OCI-LY3 (cell line): Measurements from ENCODE around the gene PERP.

Source experiments
- H2AFZ ChIP-seq: fragments of 200-600, 300-600 bp; shearing (Covaris generic); 2 replicates; pipeline ENCODE4 v1.6.0; 2014; ENCODE audit warnings: antibody characterized with exemption, low read depth, low read length
- H3K27ac ChIP-seq: fragments of 200-600, 300-600 bp; sonication (generic); 2 replicates; pipeline ENCODE4 v1.5.1; 2014; ENCODE audit warnings: mild to moderate bottlenecking, low read length, moderate library complexity, mixed read lengths
- H3K27me3 ChIP-seq: fragments of 200-600, 300-600 bp; sonication (generic); 2 replicates; pipeline ENCODE4 v1.6.1; 2014; ENCODE audit warnings: low read depth, low read length, mixed read lengths
- H3K36me3 ChIP-seq: fragments of 200-600, 300-600 bp; sonication (generic); replicated peaks from 2 replicates; pipeline ENCODE3; 2014; ENCODE audit warnings: low read depth, low read length, mixed read lengths
- H3K4me1 ChIP-seq: fragments of 300-600, 200-600 bp; sonication (generic); 2 replicates; pipeline ENCODE4 v1.6.1; 2014; ENCODE audit warnings: low read length, mixed read lengths
- H3K4me2 ChIP-seq: fragments of 200-600, 300-600 bp; sonication (generic); 2 replicates; pipeline ENCODE4 v1.6.1; 2014; ENCODE audit warnings: low read length, mixed read lengths
- H3K4me3 ChIP-seq: fragments of 300-600, 200-600 bp; sonication (generic); 2 replicates; pipeline ENCODE4 v1.5.1; 2014; ENCODE audit warnings: antibody characterized with exemption, mild to moderate bottlenecking, low read length, moderate library complexity
- H3K79me2 ChIP-seq: fragments of 300-600, 200-600 bp; shearing (Covaris generic); 2 replicates; pipeline ENCODE4 v1.6.1; 2014; ENCODE audit warnings: mild to moderate bottlenecking, low read length, mixed read lengths
- H3K9ac ChIP-seq: fragments of 300-600, 200-600 bp; shearing (Covaris generic); 2 replicates; pipeline ENCODE4 v1.6.0; 2014; ENCODE audit warnings: mild to moderate bottlenecking, low read length, moderate library complexity
- H3K9me3 ChIP-seq: fragments of 200-600, 300-600 bp; shearing (Covaris generic); 2 replicates; pipeline ENCODE4 v1.6.1; 2014; ENCODE audit warnings: low read length, mixed read lengths; ENCODE audit not compliant: insufficient read depth
- H4K20me1 ChIP-seq: fragments of 200-600, 300-600 bp; sonication (generic); 2 replicates; pipeline ENCODE4 v1.6.1; 2016; ENCODE audit warnings: low read length, mixed read lengths; ENCODE audit not compliant: insufficient read depth
- CTCF ChIP-seq: fragments of 200-600, 300-600 bp; sonication (generic); IDR thresholded peaks from 2 replicates; pipeline ENCODE4 v1.5.1; 2014; ENCODE audit warnings: antibody characterized with exemption, low read length, low read depth
- EZH2phosphoT487 ChIP-seq: fragments of 200-600 bp; shearing (Covaris generic); IDR thresholded peaks from 2 replicates; pipeline ENCODE4 v1.6.1; 2018; ENCODE audit warnings: antibody characterized with exemption, mixed run types, low read depth

PERP gene

GRCh38 chr6:138101946-138102731 is 5.1 kb downstream of the PERP start:
- no peak overlapping the region for H3K4me2 ChIP-seq
- H4K20me1 ChIP-seq = no peaks in the 10 kb centered on the region
- H3K79me2 ChIP-seq = no peaks in the 10 kb centered on the region
- no peak overlapping the region for H3K4me3 ChIP-seq
- H3K27me3 ChIP-seq = 0 out of 2 replicates have a peak, but pooled peaks cover 4% of the 10 kb centered on the region
- H3K27ac ChIP-seq = no peak overlapping the region
- no peak overlapping the region for H3K9ac ChIP-seq
- no peaks in the 10 kb centered on the region for H3K36me3 ChIP-seq
- no peaks in the 10 kb centered on the region for H3K4me1 ChIP-seq
- H3K9me3 ChIP-seq = no peaks in the 10 kb centered on the region
- H2AFZ ChIP-seq = no peak overlapping the region
- TF ChIP-seq EZH2phosphoT487 (no peak), CTCF (no peak)

GRCh38 chr6:138099832-138100231 is 7.4 kb downstream of the PERP start:
- no peak overlapping the region for H3K9ac ChIP-seq
- no peaks in the 10 kb centered on the region for H4K20me1 ChIP-seq
- no peaks in the 10 kb centered on the region for H3K4me1 ChIP-seq
- no peaks in the 10 kb centered on the region for H3K9me3 ChIP-seq
- 0 out of 2 replicates have a peak, but pooled peaks cover 4% of the 10 kb centered on the region for H3K27me3 ChIP-seq
- no peak overlapping the region for H2AFZ ChIP-seq
- H3K4me3 ChIP-seq = no peak overlapping the region
- H3K36me3 ChIP-seq = no peaks in the 10 kb centered on the region
- H3K79me2 ChIP-seq = no peaks in the 10 kb centered on the region
- H3K4me2 ChIP-seq = no peak overlapping the region
- TF ChIP-seq EZH2phosphoT487 (no peak), CTCF (no peak)
- H3K27ac ChIP-seq = no peak overlapping the region

GRCh38 chr6:138098306-138098705 is 8.9 kb downstream of the PERP start:
- Histone ChIP-seq H2AFZ (no peak overlapping the region), H4K20me1 (no peaks in the 10 kb centered on the region), H3K27ac (no peak overlapping the region), H3K36me3 (no peaks in the 10 kb centered on the region), H3K4me3 (no peak overlapping the region), H3K9me3 (no peaks in the 10 kb centered on the region), H3K4me1 (no peaks in the 10 kb centered on the region), H3K79me2 (no peaks in the 10 kb centered on the region), H3K4me2 (no peak overlapping the region), H3K9ac (no peak overlapping the region), H3K27me3 (0 out of 2 replicates have a peak, but pooled peaks cover 4% of the 10 kb centered on the region)
- TF ChIP-seq EZH2phosphoT487 (no peak), CTCF (no peak)

GRCh38 chr6:138094260-138094659 is 13.0 kb downstream of the PERP start:
- Histone ChIP-seq H4K20me1 (no peaks in the 10 kb centered on the region), H3K79me2 (no peaks in the 10 kb centered on the region), H3K9me3 (no peaks in the 10 kb centered on the region), H3K36me3 (no peaks in the 10 kb centered on the region), H3K27me3 (0 out of 2 replicates have a peak, but pooled peaks cover 6% of the 10 kb centered on the region), H3K9ac (no peak overlapping the region), H3K4me3 (no peak overlapping the region), H3K4me1 (no peaks in the 10 kb centered on the region), H3K4me2 (no peak overlapping the region), H3K27ac (no peak overlapping the region), H2AFZ (no peak overlapping the region)
- no peak for TF ChIP-seq CTCF
- TF ChIP-seq EZH2phosphoT487 = no peak
